ENCODE data around the gene PPP5C. TPM values are rescaled to one million over a fixed set of nuclear protein-coding genes. Genes with fewer than 3 reads are reported as not detected.
A peak's percentile ranks its signal among the peaks of the same experiment; 100 is the strongest.

Gene PPP5C
- total RNA-seq, 2 donors from 2014 or later, result 46.0 to 87.5 TPM

DNA sequence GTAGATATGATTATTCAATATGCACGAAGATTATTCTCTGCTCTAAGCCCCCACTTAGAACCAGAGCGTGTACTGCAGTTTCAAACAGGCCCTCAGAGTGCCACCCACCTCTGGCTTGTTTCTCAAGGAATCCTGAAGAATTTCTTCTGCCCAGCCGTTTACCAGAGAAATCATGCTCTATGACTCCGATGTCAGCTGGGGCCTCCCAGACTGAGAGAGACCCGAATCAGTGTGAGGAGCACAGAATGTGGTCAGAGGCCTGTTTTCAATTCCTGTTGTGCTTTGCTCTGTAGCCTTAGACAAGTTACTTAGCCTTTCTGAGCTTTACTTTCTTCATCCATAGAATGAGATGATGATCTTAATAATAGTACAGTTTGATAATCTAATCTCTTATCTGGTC is 76.3 kb downstream of the PPP5C start:
- no peak overlapping the region for H3K27ac ChIP-seq
- H3K9ac ChIP-seq (ENCODE audit: low read depth in 2 of 2, low read length in 2 of 2), result no peak overlapping the region
- DNase-seq, result no peak
- H3K4me3 ChIP-seq, result no peak overlapping the region
- TF ChIP-seq, protein P1, sequence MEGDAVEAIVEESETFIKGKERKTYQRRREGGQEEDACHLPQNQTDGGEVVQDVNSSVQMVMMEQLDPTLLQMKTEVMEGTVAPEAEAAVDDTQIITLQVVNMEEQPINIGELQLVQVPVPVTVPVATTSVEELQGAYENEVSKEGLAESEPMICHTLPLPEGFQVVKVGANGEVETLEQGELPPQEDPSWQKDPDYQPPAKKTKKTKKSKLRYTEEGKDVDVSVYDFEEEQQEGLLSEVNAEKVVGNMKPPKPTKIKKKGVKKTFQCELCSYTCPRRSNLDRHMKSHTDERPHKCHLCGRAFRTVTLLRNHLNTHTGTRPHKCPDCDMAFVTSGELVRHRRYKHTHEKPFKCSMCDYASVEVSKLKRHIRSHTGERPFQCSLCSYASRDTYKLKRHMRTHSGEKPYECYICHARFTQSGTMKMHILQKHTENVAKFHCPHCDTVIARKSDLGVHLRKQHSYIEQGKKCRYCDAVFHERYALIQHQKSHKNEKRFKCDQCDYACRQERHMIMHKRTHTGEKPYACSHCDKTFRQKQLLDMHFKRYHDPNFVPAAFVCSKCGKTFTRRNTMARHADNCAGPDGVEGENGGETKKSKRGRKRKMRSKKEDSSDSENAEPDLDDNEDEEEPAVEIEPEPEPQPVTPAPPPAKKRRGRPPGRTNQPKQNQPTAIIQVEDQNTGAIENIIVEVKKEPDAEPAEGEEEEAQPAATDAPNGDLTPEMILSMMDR (IDR thresholded peaks at IDR 0.05), result no peak
- peaks cover 5% of the 10 kb centered on the region for H3K27me3 ChIP-seq
- H3K36me3 ChIP-seq, result no peaks in the 10 kb centered on the region
- intact Hi-C loops (cut with DNase I), result no loop called here
- H3K9me3 ChIP-seq, result no peaks in the 10 kb centered on the region
- H3K4me1 ChIP-seq, result peaks cover 5% of the 10 kb centered on the region

DNA sequence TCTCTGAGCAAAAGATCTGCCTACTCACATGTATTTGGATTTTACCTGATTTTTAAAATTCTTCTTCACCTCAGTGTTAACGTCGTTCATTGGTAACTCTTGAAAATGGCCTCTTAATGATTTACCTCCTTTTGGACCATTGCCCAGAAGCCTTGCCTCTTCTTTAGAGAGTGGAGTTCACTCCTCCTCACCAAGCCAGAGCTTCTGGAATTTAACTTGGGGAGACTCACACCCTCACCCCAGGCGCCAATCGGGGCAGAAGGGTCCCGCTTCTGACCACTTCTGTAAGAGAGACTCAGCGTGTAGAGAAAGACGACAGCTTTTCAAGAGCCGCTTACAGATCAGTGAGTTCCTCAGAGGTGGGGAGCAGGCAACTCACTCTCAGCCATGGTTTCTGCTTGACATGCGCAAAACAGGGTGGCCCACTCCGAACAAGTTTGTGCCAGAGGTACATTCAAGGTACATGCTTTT is 79.2 kb downstream of the PPP5C start:
- Histone ChIP-seq H3K27me3 (peaks cover 13% of the 10 kb centered on the region), H3K27ac (no peak overlapping the region), H3K36me3 (no peaks in the 10 kb centered on the region), H3K9ac (ENCODE audit: low read depth in 2 of 2, low read length in 2 of 2) (peak overlapping the region in 1 of 2 donors; percentile 56), H3K4me3 (peak overlapping the region; percentile 38), H3K4me1 (peaks cover 9% of the 10 kb centered on the region), H3K9me3 (no peaks in the 10 kb centered on the region)
- intact Hi-C loops (cut with DNase I), result no loop called here
- TF ChIP-seq, protein P1 (IDR thresholded peaks at IDR 0.05), result no peak
- no peak for DNase-seq

- Histone ChIP-seq H3K9me3 (no peaks in the 10 kb centered on the region), H3K4me3 (peak overlapping the region; percentile 38), H3K4me1 (peaks cover 9% of the 10 kb centered on the region), H3K27me3 (peaks cover 13% of the 10 kb centered on the region), H3K36me3 (no peaks in the 10 kb centered on the region), H3K27ac (no peak overlapping the region), H3K9ac (ENCODE audit: low read depth in 2 of 2, low read length in 2 of 2) (peak overlapping the region in 1 of 2 donors; percentile 56)
- TF ChIP-seq, protein P1 (IDR thresholded peaks at IDR 0.05), result no peak
- intact Hi-C loops (cut with DNase I), result no loop called here
- peak; percentile 54 for DNase-seq
Observed at GRCh38 chr19:46426506-46427162, 79.7 kb downstream of the PPP5C start.

GRCh38 chr19:46427518-46428045 is 80.7 kb downstream of the PPP5C start:
- H3K9ac ChIP-seq (ENCODE audit: low read depth in 2 of 2, low read length in 2 of 2), result no peak overlapping the region
- H3K4me1 ChIP-seq, result peaks cover 9% of the 10 kb centered on the region
- H3K27ac ChIP-seq, result no peak overlapping the region
- no peaks in the 10 kb centered on the region for H3K9me3 ChIP-seq
- no peaks in the 10 kb centered on the region for H3K36me3 ChIP-seq
- H3K27me3 ChIP-seq, result peaks cover 13% of the 10 kb centered on the region
- intact Hi-C loops (cut with DNase I), result no loop called here
- TF ChIP-seq, protein P1 (IDR thresholded peaks at IDR 0.05), result no peak
- no peak for DNase-seq
- H3K4me3 ChIP-seq, result no peak overlapping the region

GRCh38 chr19:46428239-46429135 is 81.6 kb downstream of the PPP5C start, which contains the start of gene PNMA8C:
TSS of gene PNMA8C (minus strand) at chr19:46428936. CDS start at chr19:46428359, 577 bp downstream.
- H3K27ac ChIP-seq, result no peak within 1 kb of the TSS
- peak within 1 kb of the TSS; percentile 4 for H3K4me3 ChIP-seq

More at GRCh38 chr19:46428239-46429135, 81.6 kb downstream of the PPP5C start, which contains the start of gene PNMA8C:
- TF ChIP-seq, protein P1 (IDR thresholded peaks at IDR 0.05), result no peak
- Histone ChIP-seq H3K27me3 (peaks cover 13% of the 10 kb centered on the region), H3K4me1 (peaks cover 9% of the 10 kb centered on the region), H3K9ac (ENCODE audit: low read depth in 2 of 2, low read length in 2 of 2) (no peak within 1 kb of the TSS), H3K9me3 (no peaks in the 10 kb centered on the region), H3K36me3 (no peaks in the 10 kb centered on the region)
- no peak for DNase-seq
- intact Hi-C loops (cut with DNase I), result no loop called here
